SK-N-SH treated with all-trans-retinoic acid at 6 μM for 48 hours (cell line): ENCODE results near the gene YBX1.

Experiments used
- ATAC-seq: fragments of 200-7000 bp; cut with Tn5 transposase; 3 replicates; pipeline ENCODE4 v1.9.1; 2020; ENCODE audit warnings: mild to moderate bottlenecking, moderate library complexity
- ARNTL ChIP-seq: fragments of 450-650 bp; formaldehyde crosslinking; IDR thresholded peaks from 2 replicates; pipeline ENCODE4 v1.5.0; 2020; ENCODE audit warnings: low read depth, mild to moderate bottlenecking, moderate library complexity, borderline replicate concordance
- BACH2 ChIP-seq: fragments of 250-450 bp; sonication (Bioruptor Pico); IDR thresholded peaks from 2 replicates; pipeline ENCODE4 v1.9.0; 2021; ENCODE audit warnings: mild to moderate bottlenecking, borderline replicate concordance
- CREB5 ChIP-seq: fragments of 250-450 bp; sonication (Bioruptor Pico); IDR thresholded peaks from 2 replicates; pipeline ENCODE4 v1.5.1; 2020; ENCODE audit warnings: low read depth, mild to moderate bottlenecking, moderate library complexity
- CSDC2 ChIP-seq: fragments of 250-450 bp; sonication (Bioruptor Pico); IDR thresholded peaks from 2 replicates; pipeline ENCODE4 v1.5.0; 2020; ENCODE audit warnings: mild to moderate bottlenecking, moderate library complexity
- CSRNP3 ChIP-seq: fragments of 250-450 bp; sonication (Bioruptor Pico); IDR thresholded peaks from 2 replicates; pipeline ENCODE4 v1.5.1; 2021; ENCODE audit warnings: mild to moderate bottlenecking, moderate library complexity
- ESRRG ChIP-seq: fragments of 250-450 bp; sonication (Bioruptor Pico); IDR thresholded peaks from 2 replicates; pipeline ENCODE4 v1.6.1; 2021; ENCODE audit warnings: mild to moderate bottlenecking
- GLIS3 ChIP-seq: fragments of 250-450 bp; sonication (Bioruptor Pico); IDR thresholded peaks from 2 replicates; pipeline ENCODE4 v1.5.0; 2020; ENCODE audit warnings: mild to moderate bottlenecking, moderate library complexity
- OSR1 ChIP-seq: fragments of 250-450 bp; sonication (Bioruptor Pico); IDR thresholded peaks from 2 replicates; pipeline ENCODE4 v1.8.0; 2022; ENCODE audit warnings: moderate library complexity, mild to moderate bottlenecking, inconsistent platforms
- PATZ1 ChIP-seq: fragments of 250-450 bp; sonication (Bioruptor Pico); IDR thresholded peaks from 2 replicates; pipeline ENCODE4 v1.8.0; 2020; ENCODE audit warnings: mild to moderate bottlenecking, moderate library complexity, borderline replicate concordance
- PPARA ChIP-seq: fragments of 250-450 bp; sonication (Bioruptor Pico); IDR thresholded peaks from 2 replicates; pipeline ENCODE4 v1.5.0; 2020; ENCODE audit warnings: mild to moderate bottlenecking, borderline replicate concordance
- RARB ChIP-seq: fragments of 250-450 bp; sonication (Bioruptor Pico); IDR thresholded peaks from 2 replicates; pipeline ENCODE4 v1.8.0; 2021; ENCODE audit warnings: mild to moderate bottlenecking, moderate library complexity
- SNAI2 ChIP-seq: fragments of 250-450 bp; sonication (Bioruptor Pico); IDR thresholded peaks from 2 replicates; pipeline ENCODE4 v1.5.0; 2020; ENCODE audit warnings: mild to moderate bottlenecking, moderate library complexity
- TCF4 ChIP-seq: fragments of 250-450 bp; sonication (Bioruptor Pico); IDR thresholded peaks from 2 replicates; pipeline ENCODE4 v1.8.0; 2021; ENCODE audit warnings: mild to moderate bottlenecking, moderate library complexity, borderline replicate concordance
- TOX ChIP-seq: fragments of 250-450 bp; sonication (Bioruptor Pico); IDR thresholded peaks from 2 replicates; pipeline ENCODE4 v1.8.0; 2021; ENCODE audit warnings: mild to moderate bottlenecking, moderate library complexity, borderline replicate concordance
- TSHZ2 ChIP-seq: fragments of 250-450 bp; sonication (Bioruptor Pico); IDR thresholded peaks from 2 replicates; pipeline ENCODE4 v1.5.0; 2020; ENCODE audit warnings: mild to moderate bottlenecking, moderate library complexity
- ZC3H10 ChIP-seq: fragments of 250-450 bp; sonication (Bioruptor Pico); IDR thresholded peaks from 2 replicates; pipeline ENCODE4 v1.5.1; 2021; ENCODE audit warnings: mild to moderate bottlenecking, moderate library complexity
- ZFP3 ChIP-seq: fragments of 250-450 bp; sonication (Bioruptor Pico); IDR thresholded peaks from 2 replicates; pipeline ENCODE4 v1.5.0; 2020; ENCODE audit warnings: mild to moderate bottlenecking, moderate library complexity
- ZFP30 ChIP-seq: fragments of 450-650 bp; formaldehyde crosslinking; IDR thresholded peaks from 2 replicates; pipeline ENCODE4 v1.5.0; 2022; ENCODE audit warnings: mild to moderate bottlenecking, moderate library complexity
- ZNF70 ChIP-seq: fragments of 450-650 bp; formaldehyde crosslinking; IDR thresholded peaks from 2 replicates; pipeline ENCODE4 v1.5.0; 2020; ENCODE audit warnings: mild to moderate bottlenecking, moderate library complexity
- ZNF8 ChIP-seq: fragments of 450-650 bp; formaldehyde crosslinking; IDR thresholded peaks from 2 replicates; pipeline ENCODE4 v1.5.0; 2020; ENCODE audit warnings: mild to moderate bottlenecking, moderate library complexity
- TF ChIP-seq, protein P1 (sequence below): fragments of 250-450 bp; sonication (Bioruptor Pico); IDR thresholded peaks from 2 replicates; pipeline ENCODE4 v1.8.0; 2021; ENCODE audit warnings: low read depth, mild to moderate bottlenecking, moderate library complexity, borderline replicate concordance

Gene YBX1

DNA sequence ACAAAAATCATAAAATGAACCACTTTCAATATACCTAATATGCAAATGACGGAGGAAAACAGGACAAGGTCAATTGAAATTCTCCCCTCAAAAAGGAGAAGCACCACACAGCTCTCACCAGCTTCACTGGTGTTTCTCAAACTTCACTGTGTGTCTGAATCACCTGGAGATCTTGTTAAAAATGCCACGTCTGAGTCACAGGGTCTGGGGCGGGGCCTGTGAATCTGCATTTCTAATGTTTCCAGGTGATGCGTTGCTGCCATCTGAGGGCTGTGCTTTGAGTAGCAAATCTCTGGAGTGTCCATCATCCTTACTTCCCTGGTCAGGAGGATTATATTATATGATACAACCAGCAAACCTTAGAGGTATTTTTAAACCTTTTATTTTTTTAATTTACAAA is 48.8 kb downstream of the YBX1 start:
- ATAC-seq, result no peak; the same call in 1 of the 3 replicates
- TF ChIP-seq OSR1 (CRISPR knock-in tag), result no peak
- TF ChIP-seq TCF4, result no peak
- TF ChIP-seq BACH2 (CRISPR knock-in tag), result no peak
- no peak for TF ChIP-seq ZFP30 (CRISPR knock-in tag)
- no peak for TF ChIP-seq ARNTL (CRISPR knock-in tag)
- TF ChIP-seq RARB (CRISPR knock-in tag), result no peak

DNA sequence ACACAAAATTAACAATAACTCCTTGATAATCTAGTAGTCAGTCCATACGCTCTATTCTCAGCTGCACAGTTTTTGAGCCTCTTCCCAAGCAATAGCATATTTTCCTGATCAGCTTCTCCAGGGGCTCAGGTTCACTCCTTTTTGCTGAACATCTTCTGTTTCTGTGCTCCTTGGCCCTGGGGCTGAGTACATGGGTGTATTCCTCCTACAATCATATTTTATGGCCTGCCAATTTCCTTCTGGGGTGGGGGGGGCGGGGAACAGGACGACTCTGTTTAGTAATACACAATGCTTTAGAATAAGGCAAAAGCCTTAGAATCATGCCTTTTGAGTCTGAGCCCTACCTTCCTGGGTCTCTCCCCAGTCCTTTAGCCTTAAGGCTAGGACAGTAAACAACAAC is 49.4 kb downstream of the YBX1 start:
- no peak for TF ChIP-seq OSR1 (CRISPR knock-in tag)
- TF ChIP-seq TOX, result no peak
- no peak for TF ChIP-seq PATZ1
- no peak for TF ChIP-seq ZFP30 (CRISPR knock-in tag)
- no peak for TF ChIP-seq BACH2 (CRISPR knock-in tag)
- no peak for TF ChIP-seq ZC3H10 (CRISPR knock-in tag)
- no peak for TF ChIP-seq PPARA (CRISPR knock-in tag)
- no peak for TF ChIP-seq GLIS3 (CRISPR knock-in tag)
- no peak for TF ChIP-seq ZFP3
- TF ChIP-seq CREB5 (CRISPR knock-in tag), result no peak
- TF ChIP-seq, protein P1, sequence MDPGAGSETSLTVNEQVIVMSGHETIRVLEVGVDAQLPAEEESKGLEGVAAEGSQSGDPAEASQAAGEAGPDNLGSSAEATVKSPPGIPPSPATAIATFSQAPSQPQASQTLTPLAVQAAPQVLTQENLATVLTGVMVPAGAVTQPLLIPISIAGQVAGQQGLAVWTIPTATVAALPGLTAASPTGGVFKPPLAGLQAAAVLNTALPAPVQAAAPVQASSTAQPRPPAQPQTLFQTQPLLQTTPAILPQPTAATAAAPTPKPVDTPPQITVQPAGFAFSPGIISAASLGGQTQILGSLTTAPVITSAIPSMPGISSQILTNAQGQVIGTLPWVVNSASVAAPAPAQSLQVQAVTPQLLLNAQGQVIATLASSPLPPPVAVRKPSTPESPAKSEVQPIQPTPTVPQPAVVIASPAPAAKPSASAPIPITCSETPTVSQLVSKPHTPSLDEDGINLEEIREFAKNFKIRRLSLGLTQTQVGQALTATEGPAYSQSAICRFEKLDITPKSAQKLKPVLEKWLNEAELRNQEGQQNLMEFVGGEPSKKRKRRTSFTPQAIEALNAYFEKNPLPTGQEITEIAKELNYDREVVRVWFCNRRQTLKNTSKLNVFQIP (CRISPR knock-in tag), result no peak
- no peak for TF ChIP-seq CSDC2
- ATAC-seq, result no peak

GRCh38 chr1:42732126-42732680 is 50.0 kb downstream of the YBX1 start:
- no peak for TF ChIP-seq PPARA (CRISPR knock-in tag)
- no peak for TF ChIP-seq CSRNP3
- TF ChIP-seq GLIS3 (CRISPR knock-in tag), result no peak
- no peak for TF ChIP-seq ZC3H10 (CRISPR knock-in tag)
- no peak for TF ChIP-seq TSHZ2 (CRISPR knock-in tag)
- no peak for TF ChIP-seq RARB (CRISPR knock-in tag)
- TF ChIP-seq ZNF70 (CRISPR knock-in tag), result no peak
- TF ChIP-seq ZNF8 (CRISPR knock-in tag), result no peak
- no peak for TF ChIP-seq CSDC2
- TF ChIP-seq ESRRG (CRISPR knock-in tag), result no peak
- TF ChIP-seq ZFP3, result no peak
- TF ChIP-seq ZFP30 (CRISPR knock-in tag), result no peak
- no peak for TF ChIP-seq PATZ1
- no peak for TF ChIP-seq CREB5 (CRISPR knock-in tag)
- no peak for TF ChIP-seq SNAI2 (CRISPR knock-in tag)
- TF ChIP-seq TCF4, result no peak
- TF ChIP-seq, all 23 proteins: peak for 0
- no peak for ATAC-seq
